ENCODE measurements around the gene SDK2.

- no peak for TF ChIP-seq CTCF (conservative IDR thresholded peaks at IDR 0.05; ENCODE audit: low read depth, low read length)
- TF ChIP-seq RFX5 (IDR thresholded peaks at IDR 0.05; ENCODE audit: low read depth, low read length) = no peak
These were observed 338.1 kb downstream of the SDK2 start for GRCh38 chr17:73305845-73306836.
